ENCODE results near the gene GABRB2.

GRCh38 chr5:161284445-161284844 is 262.1 kb downstream of the GABRB2 start:
- TF ChIP-seq CTCF (IDR thresholded peaks at IDR 0.05; ENCODE audit: insufficient read depth, low read length) (no peak), POLR2AphosphoS5 (IDR thresholded peaks at IDR 0.05; ENCODE audit: low read depth) (no peak), REST (IDR thresholded peaks at IDR 0.05; ENCODE audit: insufficient replicate concordance, low read depth) (no peak), GABPA (IDR thresholded peaks at IDR 0.05; ENCODE audit: low read depth) (no peak)
